HL-60 (cell line): Measurements from ENCODE around the gene ZNF587.

ENCODE experiments used
- DNase-seq, 2 experiments: peaks; one replicate each; pipeline ENCODE4 v3.0.0-alpha.2; 2010 to 2020; ENCODE audit warnings: low read depth in 1 of 2, low spot score in 1 of 2
- H3K27ac ChIP-seq: fragments of 250-450 bp; sonication (Bioruptor Pico); replicated peaks from 2 replicates; pipeline ENCODE4 v1.5.1; 2020; ENCODE audit warnings: mild to moderate bottlenecking, moderate library complexity
- H3K27me3 ChIP-seq: fragments of 250-450 bp; sonication (Bioruptor Pico); 2 replicates; pipeline ENCODE4 v1.5.1; 2021; ENCODE audit warnings: mild to moderate bottlenecking, moderate library complexity; ENCODE audit not compliant: insufficient read depth, poor library complexity, severe bottlenecking
- H3K4me3 ChIP-seq: replicated peaks from 2 replicates; pipeline ENCODE4 v1.5.1; 2011; ENCODE audit warnings: mild to moderate bottlenecking, control low read depth, low read length; ENCODE audit not compliant: insufficient read depth
- GABPA ChIP-seq: IDR thresholded peaks from 2 replicates; pipeline ENCODE4 v1.6.1; 2012; ENCODE audit warnings: low read depth
- POLR2AphosphoS5 ChIP-seq: IDR thresholded peaks from 2 replicates; pipeline ENCODE4 v1.6.1; 2012; ENCODE audit warnings: low read depth
- SPI1 ChIP-seq: IDR thresholded peaks from 2 replicates; pipeline ENCODE4 v1.6.1; 2012; ENCODE audit warnings: low read depth, mild to moderate bottlenecking, borderline replicate concordance
- TF ChIP-seq, protein P1 (sequence below): IDR thresholded peaks from one replicate; pipeline ENCODE4 v1.5.1; 2011; ENCODE audit warnings: low read length, control low read depth, inconsistent platforms; ENCODE audit not compliant: insufficient read depth
- TF ChIP-seq, protein P2 (sequence below): IDR thresholded peaks from 2 replicates; pipeline ENCODE4 v1.6.1; 2012; ENCODE audit warnings: low read depth; ENCODE audit not compliant: insufficient replicate concordance

The ZNF587 gene

DNA sequence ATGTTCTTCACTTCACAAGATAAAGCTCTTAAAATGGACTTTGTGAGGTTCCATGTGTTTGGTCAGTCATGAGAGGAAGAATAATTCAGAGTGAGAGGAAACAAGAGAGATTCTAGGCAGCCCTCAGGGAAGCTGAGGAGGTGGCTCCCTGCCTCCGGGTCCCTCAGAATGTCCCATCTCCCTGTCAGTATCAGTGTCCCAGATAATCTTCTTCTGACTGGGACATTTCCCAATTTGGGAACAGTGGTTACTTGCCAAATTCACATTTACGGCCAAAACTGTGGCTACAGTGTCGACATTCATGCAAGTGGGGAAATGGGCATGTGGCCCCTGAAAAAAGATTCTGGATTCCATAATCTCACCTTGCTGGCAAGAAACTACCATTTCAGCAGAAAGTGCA is 57.7 kb downstream of the ZNF587 start:
- DNase-seq = no peak
- TF ChIP-seq SPI1 (no peak), POLR2AphosphoS5 (no peak), GABPA (no peak)
- TF ChIP-seq, protein P1, sequence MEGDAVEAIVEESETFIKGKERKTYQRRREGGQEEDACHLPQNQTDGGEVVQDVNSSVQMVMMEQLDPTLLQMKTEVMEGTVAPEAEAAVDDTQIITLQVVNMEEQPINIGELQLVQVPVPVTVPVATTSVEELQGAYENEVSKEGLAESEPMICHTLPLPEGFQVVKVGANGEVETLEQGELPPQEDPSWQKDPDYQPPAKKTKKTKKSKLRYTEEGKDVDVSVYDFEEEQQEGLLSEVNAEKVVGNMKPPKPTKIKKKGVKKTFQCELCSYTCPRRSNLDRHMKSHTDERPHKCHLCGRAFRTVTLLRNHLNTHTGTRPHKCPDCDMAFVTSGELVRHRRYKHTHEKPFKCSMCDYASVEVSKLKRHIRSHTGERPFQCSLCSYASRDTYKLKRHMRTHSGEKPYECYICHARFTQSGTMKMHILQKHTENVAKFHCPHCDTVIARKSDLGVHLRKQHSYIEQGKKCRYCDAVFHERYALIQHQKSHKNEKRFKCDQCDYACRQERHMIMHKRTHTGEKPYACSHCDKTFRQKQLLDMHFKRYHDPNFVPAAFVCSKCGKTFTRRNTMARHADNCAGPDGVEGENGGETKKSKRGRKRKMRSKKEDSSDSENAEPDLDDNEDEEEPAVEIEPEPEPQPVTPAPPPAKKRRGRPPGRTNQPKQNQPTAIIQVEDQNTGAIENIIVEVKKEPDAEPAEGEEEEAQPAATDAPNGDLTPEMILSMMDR = no peak
- TF ChIP-seq, protein P2, sequence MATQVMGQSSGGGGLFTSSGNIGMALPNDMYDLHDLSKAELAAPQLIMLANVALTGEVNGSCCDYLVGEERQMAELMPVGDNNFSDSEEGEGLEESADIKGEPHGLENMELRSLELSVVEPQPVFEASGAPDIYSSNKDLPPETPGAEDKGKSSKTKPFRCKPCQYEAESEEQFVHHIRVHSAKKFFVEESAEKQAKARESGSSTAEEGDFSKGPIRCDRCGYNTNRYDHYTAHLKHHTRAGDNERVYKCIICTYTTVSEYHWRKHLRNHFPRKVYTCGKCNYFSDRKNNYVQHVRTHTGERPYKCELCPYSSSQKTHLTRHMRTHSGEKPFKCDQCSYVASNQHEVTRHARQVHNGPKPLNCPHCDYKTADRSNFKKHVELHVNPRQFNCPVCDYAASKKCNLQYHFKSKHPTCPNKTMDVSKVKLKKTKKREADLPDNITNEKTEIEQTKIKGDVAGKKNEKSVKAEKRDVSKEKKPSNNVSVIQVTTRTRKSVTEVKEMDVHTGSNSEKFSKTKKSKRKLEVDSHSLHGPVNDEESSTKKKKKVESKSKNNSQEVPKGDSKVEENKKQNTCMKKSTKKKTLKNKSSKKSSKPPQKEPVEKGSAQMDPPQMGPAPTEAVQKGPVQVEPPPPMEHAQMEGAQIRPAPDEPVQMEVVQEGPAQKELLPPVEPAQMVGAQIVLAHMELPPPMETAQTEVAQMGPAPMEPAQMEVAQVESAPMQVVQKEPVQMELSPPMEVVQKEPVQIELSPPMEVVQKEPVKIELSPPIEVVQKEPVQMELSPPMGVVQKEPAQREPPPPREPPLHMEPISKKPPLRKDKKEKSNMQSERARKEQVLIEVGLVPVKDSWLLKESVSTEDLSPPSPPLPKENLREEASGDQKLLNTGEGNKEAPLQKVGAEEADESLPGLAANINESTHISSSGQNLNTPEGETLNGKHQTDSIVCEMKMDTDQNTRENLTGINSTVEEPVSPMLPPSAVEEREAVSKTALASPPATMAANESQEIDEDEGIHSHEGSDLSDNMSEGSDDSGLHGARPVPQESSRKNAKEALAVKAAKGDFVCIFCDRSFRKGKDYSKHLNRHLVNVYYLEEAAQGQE = no peak
- Histone ChIP-seq H3K4me3 (no peak overlapping the region), H3K27me3 (no peaks in the 10 kb centered on the region), H3K27ac (no peak overlapping the region)

DNA sequence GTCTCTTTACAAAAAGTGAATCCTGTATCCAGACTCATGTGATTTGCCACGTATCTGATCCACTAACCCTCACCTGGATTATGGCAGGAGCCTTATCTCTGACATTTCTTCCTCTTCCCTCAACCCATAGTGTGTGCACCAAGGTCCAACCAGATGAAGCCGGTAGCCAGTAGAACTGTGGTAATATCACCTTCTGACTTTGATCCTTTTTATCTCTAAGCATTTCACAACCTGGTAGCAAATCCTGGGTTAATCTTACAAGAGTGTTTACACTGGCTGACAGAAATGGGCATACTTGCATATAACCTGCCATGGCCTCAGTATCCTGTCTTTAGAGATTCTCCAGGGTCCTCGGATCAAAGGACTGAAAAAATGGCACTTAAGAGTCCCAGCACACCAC is 64.9 kb downstream of the ZNF587 start:
- TF ChIP-seq, protein P2 = no peak
- no peak for TF ChIP-seq GABPA
- no peaks in the 10 kb centered on the region for H3K27me3 ChIP-seq
- no peak for DNase-seq

More for the DNA sequence above, 64.9 kb downstream of the ZNF587 start:
- no peak overlapping the region for H3K4me3 ChIP-seq
- H3K27ac ChIP-seq = no peak overlapping the region
